Measurements from ENCODE around the gene POT1. TPM values are rescaled to one million over a fixed set of nuclear protein-coding genes. Genes with fewer than 3 reads are reported as not detected.

The POT1 gene
- total and polyA plus RNA-seq, 2 of the 8 experiments (the other 6 are each of a cell fraction or from before 2014, with no cell fraction given) = 13.1 to 22.8 TPM

DNA sequence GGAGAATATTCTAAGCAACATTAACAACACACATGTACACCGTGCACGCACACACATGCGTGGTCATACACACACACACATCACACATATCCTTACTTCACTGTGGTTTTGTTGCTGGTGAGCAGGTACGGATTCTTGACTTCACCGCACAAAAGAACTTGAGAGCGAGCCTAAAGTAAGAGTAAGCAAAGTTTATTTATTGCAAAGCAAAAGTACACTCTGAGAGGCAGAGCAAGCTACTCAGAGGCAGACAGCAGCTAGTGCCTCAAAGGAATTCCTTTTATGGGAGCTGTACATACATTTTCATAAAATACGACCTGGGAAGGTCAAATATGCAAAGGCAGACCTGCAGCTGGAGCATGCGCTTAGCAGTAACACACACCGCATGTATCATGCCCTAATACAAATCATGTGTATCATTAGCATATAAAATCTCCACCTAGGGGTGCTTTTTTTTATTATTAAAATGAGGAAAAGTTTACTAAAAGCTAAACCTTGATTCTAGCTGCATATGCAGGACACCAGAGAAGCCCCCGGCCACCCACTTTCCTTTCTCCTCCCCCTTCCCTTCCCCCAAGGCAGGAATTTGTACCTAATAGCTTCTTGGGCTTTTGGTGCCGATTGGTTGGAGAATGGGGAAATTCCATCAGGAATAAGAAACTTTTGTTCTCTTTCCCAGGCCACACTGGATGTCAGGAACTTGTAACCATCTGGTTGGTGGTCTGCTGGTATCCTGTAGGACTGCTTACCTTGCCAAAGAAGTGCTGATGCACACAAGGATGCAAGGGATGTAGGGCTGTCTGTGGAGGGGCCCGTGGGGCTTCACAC, 147.5 kb downstream of the POT1 start (continued):
- TF ChIP-seq SP4 (IDR thresholded peaks at IDR 0.05; ENCODE audit: low read length) = no peak
- TF ChIP-seq RNF2 (IDR thresholded peaks at IDR 0.05; ENCODE audit: borderline replicate concordance, low read depth, low read length, missing control alignments, poor library complexity, severe bottlenecking) = no peak
- no peak for TF ChIP-seq SP1 (IDR thresholded peaks at IDR 0.05; ENCODE audit: low read depth, low read length)
- TF ChIP-seq MAFK (IDR thresholded peaks at IDR 0.05; ENCODE audit: low read depth, low read length) = no peak
